Activated CD4-positive, alpha-beta T cell treated with anti-CD3 and anti-CD28 coated beads, Interleukin-2, amount 10 ng/mL, durations not matched to agents 7 days and 5 days (primary cell): ENCODE results near the gene LMF1. TPM values are rescaled to one million over a fixed set of nuclear protein-coding genes. Genes with fewer than 3 reads are reported as not detected.

ENCODE experiments used
- CTCF ChIA-PET: fragments of 350-600 bp; sonication (Branson Sonifier 250); formaldehyde crosslinking; loops from one replicate; lab custom pipeline; 2021; ENCODE audit warnings: antibody characterized with exemption; lab: Charles Lee
- POLR2A ChIA-PET: fragments of 350-600 bp; sonication (Branson Sonifier 250); formaldehyde crosslinking; loops from one replicate; lab custom pipeline; 2021; ENCODE audit warnings: antibody characterized with exemption; lab: Charles Lee
- DNase-seq: peaks from one replicate; pipeline ENCODE4 v3.0.0-alpha.2; 2020
- H3K27ac Mint-ChIP-seq: one replicate; pipeline ENCODE4 v1.8.0; 2021; ENCODE audit warnings: mild to moderate bottlenecking, moderate library complexity, mixed read lengths
- H3K27me3 Mint-ChIP-seq: one replicate; pipeline ENCODE4 v1.8.0; 2021; ENCODE audit warnings: mixed read lengths
- H3K36me3 Mint-ChIP-seq: one replicate; pipeline ENCODE4 v1.8.0; 2021; ENCODE audit warnings: low read depth, mixed read lengths
- H3K4me1 Mint-ChIP-seq: one replicate; pipeline ENCODE4 v1.8.0; 2021; ENCODE audit warnings: mixed read lengths
- H3K4me3 Mint-ChIP-seq: one replicate; pipeline ENCODE4 v1.8.0; 2021; ENCODE audit warnings: mild to moderate bottlenecking, moderate library complexity, mixed read lengths
- H3K9me3 Mint-ChIP-seq: one replicate; pipeline ENCODE4 v1.8.0; 2021; ENCODE audit warnings: mixed read lengths
- total RNA-seq, 2 experiments: library from RNA; stranded (reverse); gene quantifications; one replicate each; pipeline ENCODE4 v1.2.3, GENCODE V29; 2021

Gene LMF1
- total RNA-seq, 2 experiments from 2014 or later = 20.5 to 23.0 TPM

DNA sequence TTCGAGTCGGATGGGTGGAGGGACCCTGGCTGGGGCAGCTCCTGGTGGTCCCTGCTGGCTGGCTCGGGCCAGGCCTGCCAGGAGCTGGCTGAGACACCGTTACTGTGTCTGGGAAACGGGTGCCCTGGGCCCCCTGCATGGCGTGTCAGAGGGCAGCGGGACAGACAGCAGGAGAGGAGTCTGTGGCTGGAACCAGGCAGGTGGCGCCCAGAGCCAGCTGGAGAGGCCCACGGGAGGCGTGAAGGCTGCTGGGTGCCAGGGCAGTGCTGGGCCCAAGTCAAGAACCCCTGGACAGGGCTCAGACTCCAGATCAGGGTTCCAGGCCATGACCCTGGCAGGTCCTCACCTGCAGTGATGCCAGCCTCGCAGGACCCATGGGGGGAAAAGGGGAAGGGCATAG lies 27.4 kb upstream of the LMF1 start:
- peak overlapping the region; percentile 48 for H3K4me3 Mint-ChIP-seq
- CTCF ChIA-PET = interaction anchor here (0.7 kb wide), 1 partner anchor 43 kb away, joined by 3 read pairs; no protein-coding TSS in a partner anchor
- H3K27ac Mint-ChIP-seq = peak overlapping the region; percentile 69

DNA sequence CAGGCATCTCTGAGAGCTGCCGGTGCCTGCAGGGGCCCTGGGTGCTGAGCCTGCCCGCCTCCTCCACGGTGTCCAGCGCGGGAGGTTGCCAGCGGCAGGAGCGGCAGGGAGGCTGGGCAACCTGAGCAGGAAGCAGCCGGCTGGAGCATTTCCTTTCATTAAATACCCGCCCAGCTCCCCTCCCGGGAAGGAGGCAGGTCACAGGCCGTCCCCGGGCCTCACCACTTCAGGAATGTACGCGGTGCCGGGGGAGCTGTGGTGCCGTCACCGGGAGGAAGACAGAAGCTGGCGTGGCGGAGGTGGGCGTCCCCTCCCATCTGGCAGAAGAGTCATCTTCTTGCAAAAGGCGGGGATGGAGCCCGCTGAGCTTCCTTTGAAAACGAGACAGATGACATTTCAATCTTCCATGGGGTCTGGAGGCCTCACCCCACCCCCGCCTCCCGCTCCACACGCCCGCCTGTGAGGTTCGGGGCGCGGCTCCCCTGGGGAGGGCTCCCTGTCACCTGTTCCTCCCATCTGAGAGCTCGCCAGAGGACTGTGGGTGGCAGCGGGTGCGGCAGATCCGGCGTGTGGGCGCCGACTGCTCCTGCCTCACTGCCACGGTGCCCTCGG lies 26.8 kb upstream of the LMF1 start:
- H3K27me3 Mint-ChIP-seq = peaks cover 23% of the 10 kb centered on the region
- no peaks in the 10 kb centered on the region for H3K36me3 Mint-ChIP-seq
- H3K4me3 Mint-ChIP-seq = peak overlapping the region; percentile 48
- CTCF ChIA-PET = interaction anchor here (0.7 kb wide), 1 partner anchor 43 kb away, joined by 3 read pairs; no protein-coding TSS in a partner anchor
- H3K9me3 Mint-ChIP-seq = peaks cover 4% of the 10 kb centered on the region
- peak overlapping the region; percentile 69 for H3K27ac Mint-ChIP-seq
- DNase-seq = peak; percentile 43
- H3K4me1 Mint-ChIP-seq = peaks cover 22% of the 10 kb centered on the region
- POLR2A ChIA-PET = no interaction called here

More for the DNA sequence above, 27.4 kb upstream of the LMF1 start:
- POLR2A ChIA-PET = no interaction called here
- Mint-ChIP-seq H3K36me3 (no peaks in the 10 kb centered on the region), H3K27me3 (peaks cover 23% of the 10 kb centered on the region), H3K9me3 (peaks cover 4% of the 10 kb centered on the region), H3K4me1 (peaks cover 27% of the 10 kb centered on the region)
- DNase-seq = no peak

GRCh38 chr16:996681-997080 lies 25.9 kb upstream of the LMF1 start:
- H3K27ac Mint-ChIP-seq = peak overlapping the region; percentile 80
- peaks cover 22% of the 10 kb centered on the region for H3K4me1 Mint-ChIP-seq
- no peaks in the 10 kb centered on the region for H3K36me3 Mint-ChIP-seq
- ChIA-PET POLR2A (interaction anchor here (0.6 kb wide), 1 partner anchor 836 kb away, joined by 3 read pairs; no protein-coding TSS in a partner anchor), CTCF (no interaction called here)
- H3K9me3 Mint-ChIP-seq = peaks cover 4% of the 10 kb centered on the region
- H3K27me3 Mint-ChIP-seq = peaks cover 23% of the 10 kb centered on the region
- no peak for DNase-seq
- H3K4me3 Mint-ChIP-seq = peak overlapping the region; percentile 47

GRCh38 chr16:995783-996182 lies 25.0 kb upstream of the LMF1 start:
- no peak overlapping the region for H3K4me3 Mint-ChIP-seq
- CTCF ChIA-PET = interaction anchor here (0.6 to 0.9 kb wide), 2 partner anchors 12 to 16 kb away, joined by 3 read pairs; no protein-coding TSS in a partner anchor
- POLR2A ChIA-PET = no interaction called here
- H3K36me3 Mint-ChIP-seq = no peaks in the 10 kb centered on the region
- DNase-seq = no peak
- peaks cover 4% of the 10 kb centered on the region for H3K9me3 Mint-ChIP-seq
- H3K27me3 Mint-ChIP-seq = peaks cover 23% of the 10 kb centered on the region
- H3K4me1 Mint-ChIP-seq = peaks cover 22% of the 10 kb centered on the region
- H3K27ac Mint-ChIP-seq = no peak overlapping the region

GRCh38 chr16:995087-995486 lies 24.3 kb upstream of the LMF1 start:
- ChIA-PET POLR2A (no interaction called here), CTCF (interaction anchor here (0.9 kb wide), 1 partner anchor 16 kb away, joined by 3 read pairs; no protein-coding TSS in a partner anchor)
- no peak overlapping the region for H3K27ac Mint-ChIP-seq

GRCh38 chr16:993731-994130 lies 22.9 kb upstream of the LMF1 start:
- Mint-ChIP-seq H3K27me3 (peaks cover 22% of the 10 kb centered on the region), H3K27ac (no peak overlapping the region), H3K36me3 (no peaks in the 10 kb centered on the region), H3K9me3 (peaks cover 4% of the 10 kb centered on the region), H3K4me1 (peaks cover 21% of the 10 kb centered on the region), H3K4me3 (no peak overlapping the region)
- ChIA-PET POLR2A (no interaction called here), CTCF (no interaction called here)
- no peak for DNase-seq

More at GRCh38 chr16:995087-995486, 24.3 kb upstream of the LMF1 start:
- DNase-seq = no peak
- peaks cover 4% of the 10 kb centered on the region for H3K9me3 Mint-ChIP-seq
- no peak overlapping the region for H3K4me3 Mint-ChIP-seq
- H3K27me3 Mint-ChIP-seq = peaks cover 23% of the 10 kb centered on the region
- H3K4me1 Mint-ChIP-seq = peaks cover 22% of the 10 kb centered on the region
- H3K36me3 Mint-ChIP-seq = no peaks in the 10 kb centered on the region

DNA sequence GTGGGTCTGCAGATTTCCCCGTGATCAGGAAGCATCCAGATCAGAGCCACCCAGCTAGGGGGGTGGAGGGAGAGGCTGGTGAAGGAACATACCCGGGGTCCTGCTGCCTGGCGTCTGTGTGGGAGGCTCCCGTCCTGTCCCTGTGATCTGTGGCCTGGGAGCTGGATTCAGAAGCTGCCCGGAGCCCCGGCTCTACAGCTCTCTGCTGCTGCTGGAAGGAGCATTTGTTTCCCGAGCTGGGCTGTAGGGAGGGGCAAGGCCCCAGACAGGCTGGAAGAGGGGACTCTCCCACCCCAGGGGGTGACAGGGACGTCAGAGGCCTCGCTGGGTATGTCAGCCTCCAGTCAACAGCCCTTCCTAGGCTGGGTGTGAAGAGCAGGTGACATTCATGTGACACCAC lies 21.0 kb upstream of the LMF1 start:
- Mint-ChIP-seq H3K4me3 (no peak overlapping the region), H3K4me1 (peaks cover 10% of the 10 kb centered on the region), H3K9me3 (peaks cover 4% of the 10 kb centered on the region), H3K27ac (no peak overlapping the region), H3K36me3 (no peaks in the 10 kb centered on the region), H3K27me3 (peaks cover 19% of the 10 kb centered on the region)
- ChIA-PET CTCF (no interaction called here), POLR2A (no interaction called here)
- no peak for DNase-seq

DNA sequence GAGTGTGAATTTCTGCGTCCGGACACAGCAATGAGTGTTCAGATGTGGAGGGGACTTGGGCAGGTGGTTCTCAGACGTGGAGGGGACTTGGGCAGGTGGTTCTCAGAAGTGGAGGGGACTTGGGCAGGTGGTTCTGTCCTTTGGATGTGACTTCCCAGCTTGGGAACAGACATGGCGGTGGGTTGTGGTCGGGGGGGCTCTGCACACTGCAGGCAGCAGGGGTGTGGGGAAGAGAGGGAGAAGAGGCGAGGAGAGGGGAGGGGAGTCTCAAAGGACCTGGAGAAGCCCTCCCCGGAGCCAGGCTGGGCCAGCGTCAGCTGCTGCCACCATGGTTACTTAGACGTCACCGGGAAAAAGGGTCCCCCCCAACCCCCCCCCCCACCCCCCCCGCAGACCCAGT lies 20.6 kb upstream of the LMF1 start:
- H3K27ac Mint-ChIP-seq = no peak overlapping the region
- no peak overlapping the region for H3K4me3 Mint-ChIP-seq
- CTCF ChIA-PET = no interaction called here
- DNase-seq = no peak
- POLR2A ChIA-PET = no interaction called here
- no peaks in the 10 kb centered on the region for H3K36me3 Mint-ChIP-seq
- peaks cover 15% of the 10 kb centered on the region for H3K27me3 Mint-ChIP-seq
- peaks cover 4% of the 10 kb centered on the region for H3K9me3 Mint-ChIP-seq
- peaks cover 6% of the 10 kb centered on the region for H3K4me1 Mint-ChIP-seq

DNA sequence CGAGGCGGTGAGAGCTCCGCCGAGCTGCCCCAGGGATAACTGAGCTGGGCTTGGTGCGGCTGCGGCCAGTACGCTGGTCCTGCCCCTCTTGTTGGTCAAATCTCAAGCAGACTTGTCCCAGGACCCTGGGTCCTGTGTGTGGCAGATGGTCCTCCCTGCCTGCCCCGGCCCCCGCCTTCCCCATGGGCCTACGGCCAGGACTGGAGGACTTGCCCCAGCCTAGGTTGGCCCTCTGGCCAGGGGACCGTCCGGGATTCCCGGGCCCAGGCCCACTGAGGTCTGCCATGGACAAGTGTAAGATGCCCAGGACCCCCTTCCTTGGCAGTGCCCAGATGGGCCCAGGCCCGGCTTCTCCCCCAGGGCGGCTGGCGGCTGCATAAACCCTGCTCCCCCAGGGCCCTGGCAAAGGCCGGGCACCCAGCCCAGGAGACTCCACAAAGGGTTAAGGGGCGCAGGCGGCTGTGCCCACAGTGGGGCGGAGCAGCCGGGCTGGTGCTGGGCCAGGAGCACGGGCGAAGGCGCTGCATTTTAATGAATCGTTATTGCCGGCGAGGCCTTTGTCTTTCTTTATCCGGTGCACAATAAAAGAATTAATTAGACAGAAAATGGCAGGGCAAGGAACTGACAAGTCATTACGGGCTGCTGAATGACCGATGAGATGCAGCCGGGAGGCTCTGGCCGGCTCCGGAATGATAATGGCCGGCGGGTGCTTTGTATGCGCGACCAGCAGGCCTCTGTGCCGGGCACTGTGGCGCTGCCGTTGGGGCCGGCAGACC lies 19.9 kb upstream of the LMF1 start:
- Mint-ChIP-seq H3K27me3 (peaks cover 10% of the 10 kb centered on the region), H3K4me3 (no peak overlapping the region), H3K36me3 (no peaks in the 10 kb centered on the region), H3K4me1 (no peaks in the 10 kb centered on the region), H3K9me3 (peaks cover 3% of the 10 kb centered on the region), H3K27ac (no peak overlapping the region)
- CTCF ChIA-PET = no interaction called here
- no peak for DNase-seq
- POLR2A ChIA-PET = no interaction called here

DNA sequence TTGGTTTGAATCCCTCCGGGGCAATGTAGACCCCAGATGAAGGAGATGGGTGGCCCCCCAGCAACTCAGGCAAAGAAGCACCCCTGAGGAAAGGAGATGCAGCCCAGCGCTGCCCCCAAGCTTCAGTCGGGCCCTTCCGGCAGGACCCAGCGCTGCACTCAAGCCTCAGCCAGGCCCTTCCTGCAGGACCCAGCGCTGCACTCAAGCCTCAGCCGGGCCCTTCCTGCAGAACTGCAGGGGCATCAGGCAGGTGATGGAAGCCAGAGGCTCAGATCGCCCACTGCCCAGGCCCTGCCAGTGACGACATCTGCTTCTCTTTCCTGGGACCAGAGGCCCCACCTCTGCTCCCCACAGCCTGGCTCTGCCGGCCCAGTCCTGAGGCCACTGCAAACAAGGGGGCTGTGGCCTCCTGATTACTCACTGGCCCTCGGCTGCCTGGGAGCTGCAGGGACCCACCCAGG lies 18.6 kb upstream of the LMF1 start:
- H3K4me3 Mint-ChIP-seq = no peak overlapping the region
- H3K4me1 Mint-ChIP-seq = no peaks in the 10 kb centered on the region
- CTCF ChIA-PET = interaction anchor here (1.1 kb wide), 1 partner anchor 11 kb away, joined by 3 read pairs; no protein-coding TSS in a partner anchor
- POLR2A ChIA-PET = no interaction called here
- no peak for DNase-seq
- H3K36me3 Mint-ChIP-seq = no peaks in the 10 kb centered on the region
- H3K9me3 Mint-ChIP-seq = no peaks in the 10 kb centered on the region
- H3K27me3 Mint-ChIP-seq = no peaks in the 10 kb centered on the region
- H3K27ac Mint-ChIP-seq = no peak overlapping the region

DNA sequence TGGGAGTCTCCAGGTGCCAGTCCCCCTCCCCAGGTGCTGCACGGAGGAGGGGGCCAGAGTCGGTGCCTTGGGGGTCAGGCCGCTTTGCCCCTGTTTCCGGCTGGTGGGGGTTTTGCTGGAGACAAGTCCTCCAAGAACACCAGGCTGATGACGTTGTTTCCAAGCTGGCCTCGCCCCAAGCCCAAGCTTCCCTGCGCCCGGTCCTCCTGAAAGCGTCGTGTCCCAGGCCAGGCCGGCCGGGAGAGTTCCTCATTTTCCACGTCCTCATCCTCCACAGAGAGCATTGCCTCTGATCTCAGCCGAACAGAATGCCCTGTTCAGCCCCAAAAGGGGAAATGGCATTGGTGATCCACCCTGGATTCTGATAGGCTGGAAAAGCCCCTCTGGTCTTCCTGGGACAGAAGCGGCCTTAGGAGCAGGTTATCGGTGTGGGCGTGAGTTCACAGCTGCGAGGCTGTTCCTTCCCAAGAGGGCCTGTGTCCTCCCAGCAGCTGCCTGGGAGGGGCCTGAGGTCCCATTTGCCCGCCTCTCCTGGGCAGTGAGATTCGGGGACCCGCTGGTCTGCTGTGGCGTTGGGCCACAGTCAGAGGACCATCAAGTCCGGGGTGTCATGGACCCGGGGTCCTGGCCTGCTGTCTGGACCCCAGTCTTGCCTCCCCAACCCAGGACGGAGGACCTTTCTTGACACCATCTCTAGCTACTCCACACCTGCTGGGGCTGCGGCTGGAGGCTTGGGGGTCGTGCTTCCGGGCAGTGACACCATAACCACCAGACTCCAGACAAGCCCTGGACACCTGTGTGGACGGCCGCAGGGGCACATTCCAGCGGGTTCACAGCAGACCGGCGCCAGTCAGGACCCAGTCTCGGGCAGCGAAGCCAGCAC lies 17.9 kb upstream of the LMF1 start:
- no peak for DNase-seq
- no peak overlapping the region for H3K27ac Mint-ChIP-seq
- no peaks in the 10 kb centered on the region for H3K4me1 Mint-ChIP-seq
- H3K9me3 Mint-ChIP-seq = no peaks in the 10 kb centered on the region
- ChIA-PET CTCF (interaction anchor here (1.1 kb wide), 1 partner anchor 10 kb away, joined by 3 read pairs; no protein-coding TSS in a partner anchor), POLR2A (no interaction called here)
- H3K27me3 Mint-ChIP-seq = no peaks in the 10 kb centered on the region
- no peak overlapping the region for H3K4me3 Mint-ChIP-seq
- H3K36me3 Mint-ChIP-seq = no peaks in the 10 kb centered on the region

GRCh38 chr16:987906-988305 lies 17.1 kb upstream of the LMF1 start:
- no peak for DNase-seq
- H3K4me1 Mint-ChIP-seq = no peaks in the 10 kb centered on the region
- no peaks in the 10 kb centered on the region for H3K36me3 Mint-ChIP-seq
- H3K27ac Mint-ChIP-seq = no peak overlapping the region
- POLR2A ChIA-PET = no interaction called here
- CTCF ChIA-PET = no interaction called here
- peaks cover 3% of the 10 kb centered on the region for H3K27me3 Mint-ChIP-seq
- no peaks in the 10 kb centered on the region for H3K9me3 Mint-ChIP-seq
- H3K4me3 Mint-ChIP-seq = no peak overlapping the region
